CD8-positive, alpha-beta memory T cell (primary cell): ENCODE results near the gene TNFRSF1B. TPM values are rescaled to one million over a fixed set of nuclear protein-coding genes. Genes with fewer than 3 reads are reported as not detected.
A peak's percentile ranks its signal among the peaks of the same experiment; 100 is the strongest.
"Not testable (repeated sequence)": the region's sequence is repeated elsewhere in the genome, so short reads cannot be mapped to it uniquely, and the experiment has no call there.

Experiments used
- CTCF ChIA-PET: fragments of 350-600 bp; sonication (Branson Sonifier 250); formaldehyde crosslinking; loops from one replicate; lab custom pipeline; 2021; ENCODE audit warnings: antibody characterized with exemption; lab: Charles Lee
- POLR2A ChIA-PET: fragments of 350-600 bp; sonication (Branson Sonifier 250); formaldehyde crosslinking; loops from one replicate; lab custom pipeline; 2021; ENCODE audit warnings: antibody characterized with exemption; lab: Charles Lee
- DNase-seq, 5 donors: peaks; one replicate each; pipeline versions ENCODE4 v3.0.0 to v3.0.0-alpha.2; 2020 to 2022; ENCODE audit warnings: mixed read lengths in 1 of 5
- H3K27ac ChIP-seq: one replicate; pipeline ENCODE4 v1.7.0; 2013; ENCODE audit warnings: low read depth, mild to moderate bottlenecking, low read length, moderate library complexity
- H3K27me3 ChIP-seq: 2 replicates; pipeline ENCODE4 v1.7.0; 2013; ENCODE audit warnings: low read length, mild to moderate bottlenecking; ENCODE audit not compliant: insufficient read depth, poor library complexity, severe bottlenecking
- H3K36me3 ChIP-seq: 2 replicates; pipeline ENCODE4 v1.7.0; 2013; ENCODE audit warnings: mild to moderate bottlenecking, low read length, moderate library complexity; ENCODE audit not compliant: insufficient read depth
- H3K4me1 ChIP-seq: 2 replicates; pipeline ENCODE4 v1.7.0; 2013; ENCODE audit warnings: mild to moderate bottlenecking, low read length, moderate library complexity; ENCODE audit not compliant: insufficient read depth
- H3K4me3 ChIP-seq: 2 replicates; pipeline ENCODE4 v1.7.0; 2013; ENCODE audit warnings: mild to moderate bottlenecking, low read length
- H3K9me3 ChIP-seq: 2 replicates; pipeline ENCODE4 v1.7.0; 2013; ENCODE audit warnings: mild to moderate bottlenecking, low read length
- H3K27ac Mint-ChIP-seq, 8 donors: one replicate each; pipeline ENCODE4 v1.8.0; 2020 to 2021; ENCODE audit warnings: mixed read lengths in 8 of 8, mild to moderate bottlenecking in 6 of 8, inconsistent platforms in 3 of 8, moderate library complexity in 3 of 8
- H3K27me3 Mint-ChIP-seq, 2 donors: one replicate each; pipeline ENCODE4 v1.8.0; 2020 to 2021; ENCODE audit warnings: mixed read lengths in 2 of 2, mild to moderate bottlenecking in 1 of 2, moderate library complexity in 1 of 2
- H3K36me3 Mint-ChIP-seq, 3 donors: one replicate each; pipeline ENCODE4 v1.8.0; 2020 to 2021; ENCODE audit warnings: mixed read lengths in 3 of 3, inconsistent platforms in 1 of 3, mild to moderate bottlenecking in 1 of 3
- H3K4me1 Mint-ChIP-seq, 3 donors: one replicate each; pipeline ENCODE4 v1.8.0; 2020 to 2021; ENCODE audit warnings: mixed read lengths in 3 of 3, inconsistent platforms in 1 of 3, mild to moderate bottlenecking in 1 of 3
- H3K4me3 Mint-ChIP-seq, 7 donors: one replicate each; pipeline ENCODE4 v1.8.0; 2020 to 2021; ENCODE audit warnings: mixed read lengths in 7 of 7, mild to moderate bottlenecking in 6 of 7, moderate library complexity in 4 of 7, inconsistent platforms in 2 of 7
- H3K9me3 Mint-ChIP-seq, 5 donors: one replicate each; pipeline ENCODE4 v1.8.0; 2020 to 2022; ENCODE audit warnings: mixed read lengths in 5 of 5, mild to moderate bottlenecking in 3 of 5, moderate library complexity in 2 of 5, inconsistent platforms in 1 of 5
- polyA plus RNA-seq: library from polyadenylated mRNA; unstranded; fragments of 300-500 nt; fragmentation: Illumina TruSeq; gene quantifications from one replicate; pipeline ENCODE4 v1.2.3, GENCODE V29; 2021
- total RNA-seq, 2 experiments: library from RNA; stranded (reverse); gene quantifications; one replicate each; pipeline ENCODE4 v1.2.3, GENCODE V29; 2021

Gene TNFRSF1B
- total and polyA plus RNA-seq, 3 experiments from 2014 or later, result 164 to 174 (median 169) TPM

DNA sequence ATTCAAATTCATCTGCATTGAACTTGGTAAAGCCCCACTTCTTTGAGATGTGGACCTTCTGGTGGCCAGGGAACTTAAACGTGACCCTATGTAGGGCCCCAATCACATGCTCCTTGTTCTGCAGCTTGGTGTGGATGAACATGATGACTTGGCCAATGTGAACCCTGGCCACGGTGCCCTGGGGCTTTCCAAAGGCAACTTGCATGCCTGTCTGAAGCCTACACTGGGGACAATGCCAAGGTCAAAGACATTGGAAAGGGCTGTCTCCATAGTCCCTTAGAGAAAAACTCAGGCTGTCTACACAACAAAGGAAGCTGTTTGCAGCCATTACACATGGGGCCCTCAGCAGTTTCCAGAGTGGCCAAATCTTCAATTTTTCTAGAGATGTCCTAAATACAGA, 54.1 kb downstream of the TNFRSF1B start:
- no peaks in the 10 kb centered on the region for H3K36me3 ChIP-seq
- Mint-ChIP-seq H3K4me3 (no peak overlapping the region), H3K36me3 (peaks cover 0 to 5% (median 1%) of the 10 kb centered on the region in 3 donors), H3K27ac (no peak overlapping the region), H3K4me1 (peaks cover 0 to 4% (median 0%) of the 10 kb centered on the region in 3 donors), H3K27me3 (peaks cover 2 to 8% of the 10 kb centered on the region in 2 donors), H3K9me3 (no peaks in the 10 kb centered on the region)
- H3K4me3 ChIP-seq, result no peak overlapping the region
- no peaks in the 10 kb centered on the region for H3K9me3 ChIP-seq
- CTCF ChIA-PET, result interaction anchor here (0.7 to 0.9 kb wide), 2 partner anchors 96 to 102 kb away, joined by 3 read pairs; no protein-coding TSS in a partner anchor
- no peaks in the 10 kb centered on the region for H3K27me3 ChIP-seq
- POLR2A ChIA-PET, result no interaction called here
- no peak for DNase-seq
- H3K4me1 ChIP-seq, result no peaks in the 10 kb centered on the region
- H3K27ac ChIP-seq, result no peak overlapping the region

DNA sequence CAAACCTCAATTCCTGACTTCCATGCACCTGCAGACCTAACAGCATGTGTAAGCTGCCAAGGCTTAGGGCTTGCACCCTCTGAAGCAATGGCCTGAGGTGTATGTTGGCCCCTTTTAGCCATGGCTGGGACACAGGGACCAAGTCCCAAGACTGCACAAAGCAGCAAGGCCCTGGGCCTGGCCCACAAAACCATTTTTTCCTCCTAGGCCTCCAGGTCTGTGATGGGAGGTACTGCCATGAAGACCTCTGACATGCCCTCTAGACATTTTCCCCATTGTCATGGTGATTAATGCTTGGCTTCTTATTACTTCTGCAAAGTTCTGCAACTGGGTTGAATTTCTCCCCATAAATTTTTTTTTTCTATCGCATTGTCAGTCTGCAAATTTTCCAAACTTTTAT, 55.9 kb downstream of the TNFRSF1B start:
- H3K4me3 ChIP-seq, H3K27me3 ChIP-seq, H3K36me3 ChIP-seq, H3K27me3 Mint-ChIP-seq, H3K9me3 Mint-ChIP-seq, DNase-seq, H3K4me1 Mint-ChIP-seq, POLR2A ChIA-PET, H3K27ac Mint-ChIP-seq, CTCF ChIA-PET, H3K9me3 ChIP-seq, H3K27ac ChIP-seq, H3K36me3 Mint-ChIP-seq, H3K4me3 Mint-ChIP-seq, H3K4me1 ChIP-seq: not testable (repeated sequence)

GRCh38 chr1:12224092-12224491, 57.3 kb downstream of the TNFRSF1B start:
- H3K36me3 Mint-ChIP-seq, CTCF ChIA-PET, DNase-seq, H3K4me1 ChIP-seq, POLR2A ChIA-PET, H3K27me3 ChIP-seq, H3K9me3 Mint-ChIP-seq, H3K4me3 ChIP-seq, H3K27ac ChIP-seq, H3K27me3 Mint-ChIP-seq, H3K9me3 ChIP-seq, H3K27ac Mint-ChIP-seq, H3K36me3 ChIP-seq, H3K4me1 Mint-ChIP-seq: not testable (repeated sequence)
- peak overlapping the region in 1 of 7 donors; percentile 71 for H3K4me3 Mint-ChIP-seq

GRCh38 chr1:12228979-12229378, 62.2 kb downstream of the TNFRSF1B start:
- H3K27me3 ChIP-seq, result no peaks in the 10 kb centered on the region

DNA sequence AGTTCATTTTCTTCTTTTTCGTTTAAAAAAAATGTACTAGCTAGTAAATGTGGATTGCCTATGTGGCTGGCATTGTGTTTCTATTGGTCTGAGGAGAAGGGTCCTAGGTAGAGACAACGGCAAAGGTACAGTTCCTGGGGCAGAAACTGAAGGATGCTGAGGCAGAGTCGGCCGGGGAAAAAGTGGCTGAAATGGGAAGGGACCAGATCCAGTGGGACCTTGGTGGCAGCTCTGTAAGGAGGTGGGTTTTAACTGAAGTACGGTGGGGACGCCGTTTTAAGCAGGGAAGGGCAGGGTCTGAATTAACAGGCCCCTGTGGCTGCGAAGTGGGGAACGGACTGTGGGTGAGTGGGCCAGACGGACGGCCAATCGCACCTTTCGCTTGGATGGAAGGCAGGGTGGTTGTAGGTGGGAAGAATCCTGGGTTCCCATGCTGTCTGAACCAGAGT, 62.6 kb downstream of the TNFRSF1B start:
- Histone ChIP-seq H3K27ac (peak overlapping the region; percentile 33), H3K36me3 (no peaks in the 10 kb centered on the region), H3K4me3 (no peak overlapping the region), H3K9me3 (no peaks in the 10 kb centered on the region), H3K4me1 (peaks cover 21% of the 10 kb centered on the region), H3K27me3 (no peaks in the 10 kb centered on the region)
- Mint-ChIP-seq H3K27me3 (no peaks in the 10 kb centered on the region), H3K27ac (peak overlapping the region in 6 of 8 donors; percentile 6 to 92 (median 80)), H3K9me3 (no peaks in the 10 kb centered on the region), H3K36me3 (peaks cover 0 to 11% (median 2%) of the 10 kb centered on the region in 3 donors), H3K4me1 (peaks cover 24 to 30% (median 25%) of the 10 kb centered on the region in 3 donors), H3K4me3 (peak overlapping the region; percentile 65 to 88 (median 77))
- ChIA-PET CTCF (interaction anchor here (0.9 to 2.0 kb wide), 7 partner anchors 15 to 282 kb away, joined by 3 to 11 read pairs (median 5); partner anchors contain the start of gene MFN2), POLR2A (no interaction called here)
- DNase-seq, result no peak

More at GRCh38 chr1:12228979-12229378, 62.2 kb downstream of the TNFRSF1B start:
- CTCF ChIA-PET, result interaction anchor here (0.9 to 2.0 kb wide), 7 partner anchors 14 to 282 kb away, joined by 3 to 11 read pairs (median 5); partner anchors contain the start of gene MFN2
- DNase-seq, result no peak
- peaks cover 21 to 26% (median 21%) of the 10 kb centered on the region in 3 donors for H3K4me1 Mint-ChIP-seq
- H3K9me3 ChIP-seq, result no peaks in the 10 kb centered on the region
- H3K36me3 ChIP-seq, result no peaks in the 10 kb centered on the region
- POLR2A ChIA-PET, result no interaction called here
- H3K4me3 ChIP-seq, result no peak overlapping the region
- peak overlapping the region in 5 of 8 donors; percentile 6 to 92 (median 79) for H3K27ac Mint-ChIP-seq
- no peaks in the 10 kb centered on the region for H3K9me3 Mint-ChIP-seq
- H3K27ac ChIP-seq, result no peak overlapping the region
- H3K27me3 Mint-ChIP-seq, result no peaks in the 10 kb centered on the region
- H3K36me3 Mint-ChIP-seq, result peaks cover 0 to 7% (median 0%) of the 10 kb centered on the region in 3 donors
- H3K4me3 Mint-ChIP-seq, result peak overlapping the region; percentile 37 to 88 (median 77)
- H3K4me1 ChIP-seq, result peaks cover 21% of the 10 kb centered on the region

GRCh38 chr1:12229835-12230548, 63.2 kb downstream of the TNFRSF1B start, which contains the start of gene VPS13D:
VPS13D (plus strand) TSS chr1:12230030; CDS start chr1:12234267, 4,237 bp downstream.
- Mint-ChIP-seq H3K4me3 (peak within 1 kb of the TSS; percentile 89 to 95 (median 90)), H3K9me3 (no peaks in the 10 kb centered on the region), H3K27me3 (no peaks in the 10 kb centered on the region), H3K36me3 (peaks cover 0 to 15% (median 2%) of the 10 kb centered on the region in 3 donors), H3K27ac (peak within 1 kb of the TSS; percentile 47 to 92 (median 87)), H3K4me1 (peaks cover 24 to 34% (median 27%) of the 10 kb centered on the region in 3 donors)
- no peaks in the 10 kb centered on the region for H3K27me3 ChIP-seq
- peak within 1 kb of the TSS; percentile 91 for H3K4me3 ChIP-seq
- peak; percentile 77 to 88 (median 80) for DNase-seq
- H3K36me3 ChIP-seq, result no peaks in the 10 kb centered on the region
- CTCF ChIA-PET, result interaction anchor here (0.9 to 2.0 kb wide), 5 partner anchors 28 to 249 kb away, joined by 3 to 11 read pairs (median 5); partner anchors contain the start of gene MFN2
- H3K4me1 ChIP-seq, result peaks cover 21% of the 10 kb centered on the region
- H3K9me3 ChIP-seq, result no peaks in the 10 kb centered on the region
- POLR2A ChIA-PET, result interaction anchor here (1.2 kb wide), 1 partner anchor 80 kb away, joined by 8 read pairs; no protein-coding TSS in a partner anchor
- H3K27ac ChIP-seq, result peak within 1 kb of the TSS; percentile 86

GRCh38 chr1:12230549-12231275, 63.9 kb downstream of the TNFRSF1B start:
- H3K9me3 Mint-ChIP-seq, result no peaks in the 10 kb centered on the region
- peak overlapping the region; percentile 86 for H3K27ac ChIP-seq
- peaks cover 24 to 39% (median 30%) of the 10 kb centered on the region in 3 donors for H3K4me1 Mint-ChIP-seq
- peaks cover 21% of the 10 kb centered on the region for H3K4me1 ChIP-seq
- H3K27me3 Mint-ChIP-seq, result no peaks in the 10 kb centered on the region
- ChIA-PET CTCF (interaction anchor here (0.9 kb wide), 1 partner anchor 28 kb away, joined by 3 read pairs; no protein-coding TSS in a partner anchor), POLR2A (interaction anchor here (1.2 kb wide), 1 partner anchor 80 kb away, joined by 8 read pairs; no protein-coding TSS in a partner anchor)
- H3K4me3 ChIP-seq, result peak overlapping the region; percentile 91
- H3K36me3 Mint-ChIP-seq, result peaks cover 0 to 20% (median 2%) of the 10 kb centered on the region in 3 donors
- no peaks in the 10 kb centered on the region for H3K27me3 ChIP-seq
- H3K36me3 ChIP-seq, result no peaks in the 10 kb centered on the region
- H3K27ac Mint-ChIP-seq, result peak overlapping the region in 7 of 8 donors; percentile 47 to 90 (median 83)
- peak overlapping the region; percentile 89 to 95 (median 90) for H3K4me3 Mint-ChIP-seq
- DNase-seq, result peak in 2 of 5 donors; percentile 19 to 23
- H3K9me3 ChIP-seq, result no peaks in the 10 kb centered on the region
